CD8-positive, alpha-beta memory T cell (primary cell): ENCODE data around the gene CASQ2. TPM values are rescaled to one million over a fixed set of nuclear protein-coding genes. Genes with fewer than 3 reads are reported as not detected.

Experiments used
- CTCF ChIA-PET: fragments of 350-600 bp; sonication (Branson Sonifier 250); formaldehyde crosslinking; loops from one replicate; lab custom pipeline; 2021; ENCODE audit warnings: antibody characterized with exemption; lab: Charles Lee
- POLR2A ChIA-PET: fragments of 350-600 bp; sonication (Branson Sonifier 250); formaldehyde crosslinking; loops from one replicate; lab custom pipeline; 2021; ENCODE audit warnings: antibody characterized with exemption; lab: Charles Lee
- DNase-seq, 5 donors: peaks; one replicate each; pipeline versions ENCODE4 v3.0.0 to v3.0.0-alpha.2; 2020 to 2022; ENCODE audit warnings: mixed read lengths in 1 of 5
- H3K27ac ChIP-seq: one replicate; pipeline ENCODE4 v1.7.0; 2013; ENCODE audit warnings: low read depth, mild to moderate bottlenecking, low read length, moderate library complexity
- H3K27me3 ChIP-seq: 2 replicates; pipeline ENCODE4 v1.7.0; 2013; ENCODE audit warnings: low read length, mild to moderate bottlenecking; ENCODE audit not compliant: insufficient read depth, poor library complexity, severe bottlenecking
- H3K36me3 ChIP-seq: 2 replicates; pipeline ENCODE4 v1.7.0; 2013; ENCODE audit warnings: mild to moderate bottlenecking, low read length, moderate library complexity; ENCODE audit not compliant: insufficient read depth
- H3K4me1 ChIP-seq: 2 replicates; pipeline ENCODE4 v1.7.0; 2013; ENCODE audit warnings: mild to moderate bottlenecking, low read length, moderate library complexity; ENCODE audit not compliant: insufficient read depth
- H3K4me3 ChIP-seq: 2 replicates; pipeline ENCODE4 v1.7.0; 2013; ENCODE audit warnings: mild to moderate bottlenecking, low read length
- H3K9me3 ChIP-seq: 2 replicates; pipeline ENCODE4 v1.7.0; 2013; ENCODE audit warnings: mild to moderate bottlenecking, low read length
- H3K27ac Mint-ChIP-seq, 8 donors: one replicate each; pipeline ENCODE4 v1.8.0; 2020 to 2021; ENCODE audit warnings: mixed read lengths in 8 of 8, mild to moderate bottlenecking in 6 of 8, inconsistent platforms in 3 of 8, moderate library complexity in 3 of 8
- H3K27me3 Mint-ChIP-seq, 2 donors: one replicate each; pipeline ENCODE4 v1.8.0; 2020 to 2021; ENCODE audit warnings: mixed read lengths in 2 of 2, mild to moderate bottlenecking in 1 of 2, moderate library complexity in 1 of 2
- H3K36me3 Mint-ChIP-seq, 3 donors: one replicate each; pipeline ENCODE4 v1.8.0; 2020 to 2021; ENCODE audit warnings: mixed read lengths in 3 of 3, inconsistent platforms in 1 of 3, mild to moderate bottlenecking in 1 of 3
- H3K4me1 Mint-ChIP-seq, 3 donors: one replicate each; pipeline ENCODE4 v1.8.0; 2020 to 2021; ENCODE audit warnings: mixed read lengths in 3 of 3, inconsistent platforms in 1 of 3, mild to moderate bottlenecking in 1 of 3
- H3K4me3 Mint-ChIP-seq, 7 donors: one replicate each; pipeline ENCODE4 v1.8.0; 2020 to 2021; ENCODE audit warnings: mixed read lengths in 7 of 7, mild to moderate bottlenecking in 6 of 7, moderate library complexity in 4 of 7, inconsistent platforms in 2 of 7
- H3K9me3 Mint-ChIP-seq, 5 donors: one replicate each; pipeline ENCODE4 v1.8.0; 2020 to 2022; ENCODE audit warnings: mixed read lengths in 5 of 5, mild to moderate bottlenecking in 3 of 5, moderate library complexity in 2 of 5, inconsistent platforms in 1 of 5
- polyA plus RNA-seq: library from polyadenylated mRNA; unstranded; fragments of 300-500 nt; fragmentation: Illumina TruSeq; gene quantifications from one replicate; pipeline ENCODE4 v1.2.3, GENCODE V29; 2021
- total RNA-seq, 2 experiments: library from RNA; stranded (reverse); gene quantifications; one replicate each; pipeline ENCODE4 v1.2.3, GENCODE V29; 2021

CASQ2 gene
- total and polyA plus RNA-seq, 3 experiments from 2014 or later, result not detected

DNA sequence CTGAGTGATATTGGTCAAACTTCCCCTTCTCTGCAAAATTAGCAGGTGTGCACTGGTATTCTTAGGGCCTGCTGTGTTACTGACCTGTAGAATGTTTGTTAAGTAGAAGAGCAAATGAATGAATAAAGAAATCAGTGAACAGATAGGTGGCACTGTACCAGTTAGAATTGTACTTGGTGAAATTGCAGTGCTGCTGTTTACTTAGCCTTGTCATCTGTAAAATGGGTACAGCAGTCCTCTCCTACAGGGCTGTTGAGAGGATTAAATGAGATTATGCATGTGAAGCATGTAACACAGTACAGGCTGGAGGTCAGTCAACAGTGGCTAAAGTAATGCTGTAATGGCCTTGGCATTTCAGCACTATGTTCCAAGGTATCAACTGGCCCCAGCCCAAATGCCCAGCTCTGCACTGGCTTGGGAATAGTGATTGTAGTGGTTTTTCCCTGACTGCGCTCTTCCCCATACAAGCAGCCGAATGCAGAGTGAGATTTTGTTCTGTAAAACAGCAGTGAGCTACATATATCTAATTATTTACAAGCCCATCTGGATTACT is 116.2 kb downstream of the CASQ2 start:
- CTCF ChIA-PET, result no interaction called here
- H3K4me1 Mint-ChIP-seq, result peaks cover 0 to 8% (median 3%) of the 10 kb centered on the region in 3 donors

GRCh38 chr1:115651391-115651790 is 117.1 kb downstream of the CASQ2 start:
- Mint-ChIP-seq H3K27ac (no peak overlapping the region), H3K9me3 (no peaks in the 10 kb centered on the region), H3K4me1 (peaks cover 0 to 3% (median 2%) of the 10 kb centered on the region in 3 donors), H3K4me3 (no peak overlapping the region), H3K36me3 (peaks cover 0 to 3% (median 0%) of the 10 kb centered on the region in 3 donors), H3K27me3 (no peaks in the 10 kb centered on the region)
- Histone ChIP-seq H3K36me3 (no peaks in the 10 kb centered on the region), H3K4me1 (peaks cover 15% of the 10 kb centered on the region), H3K4me3 (no peak overlapping the region), H3K27me3 (no peaks in the 10 kb centered on the region), H3K9me3 (no peaks in the 10 kb centered on the region), H3K27ac (peak overlapping the region; percentile 33)
- ChIA-PET POLR2A (no interaction called here), CTCF (no interaction called here)
- DNase-seq, result no peak

More for the DNA sequence above, 116.2 kb downstream of the CASQ2 start:
- H3K4me1 ChIP-seq, result peaks cover 15% of the 10 kb centered on the region
- H3K9me3 ChIP-seq, result no peaks in the 10 kb centered on the region
- no peaks in the 10 kb centered on the region for H3K9me3 Mint-ChIP-seq
- H3K27ac Mint-ChIP-seq, result no peak overlapping the region
- no peak for DNase-seq
- H3K27me3 Mint-ChIP-seq, result no peaks in the 10 kb centered on the region
- POLR2A ChIA-PET, result no interaction called here
- H3K27ac ChIP-seq, result no peak overlapping the region
- H3K36me3 ChIP-seq, result no peaks in the 10 kb centered on the region
- H3K4me3 Mint-ChIP-seq, result no peak overlapping the region
- H3K27me3 ChIP-seq, result no peaks in the 10 kb centered on the region
- H3K4me3 ChIP-seq, result no peak overlapping the region
- peaks cover 0 to 3% (median 0%) of the 10 kb centered on the region in 3 donors for H3K36me3 Mint-ChIP-seq

DNA sequence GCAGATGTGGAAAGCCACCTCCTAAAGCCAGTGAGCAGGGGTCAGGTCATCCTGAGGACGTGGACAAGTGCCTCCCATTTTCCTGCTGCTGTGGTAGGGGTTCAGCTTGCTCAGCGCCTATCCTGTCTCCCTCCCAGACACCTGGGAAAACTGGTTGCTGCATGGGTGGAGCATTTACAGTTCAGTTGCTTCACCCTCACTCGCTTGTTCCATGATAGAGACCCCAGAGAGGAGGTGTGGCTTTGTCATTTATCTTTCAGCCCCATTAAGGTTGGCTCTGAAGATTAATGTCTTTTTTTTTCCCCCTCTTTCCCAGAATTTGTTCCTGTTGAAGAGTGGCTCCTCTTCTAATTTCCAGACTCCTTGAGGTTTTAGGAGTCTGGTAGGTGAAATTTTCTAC is 117.6 kb downstream of the CASQ2 start:
- Histone ChIP-seq H3K9me3 (no peaks in the 10 kb centered on the region), H3K4me1 (peaks cover 15% of the 10 kb centered on the region), H3K36me3 (no peaks in the 10 kb centered on the region), H3K27ac (peak overlapping the region; percentile 33), H3K27me3 (no peaks in the 10 kb centered on the region), H3K4me3 (no peak overlapping the region)
- no peak overlapping the region for H3K4me3 Mint-ChIP-seq
- ChIA-PET POLR2A (no interaction called here), CTCF (no interaction called here)
- peaks cover 0 to 3% (median 0%) of the 10 kb centered on the region in 3 donors for H3K36me3 Mint-ChIP-seq
- no peaks in the 10 kb centered on the region for H3K27me3 Mint-ChIP-seq
- H3K4me1 Mint-ChIP-seq, result peaks cover 0 to 3% (median 0%) of the 10 kb centered on the region in 3 donors
- DNase-seq, result no peak
- peak overlapping the region in 1 of 8 donors; percentile 77 for H3K27ac Mint-ChIP-seq
- no peaks in the 10 kb centered on the region for H3K9me3 Mint-ChIP-seq

Other genes with a start within 250 kb of the CASQ2 start
- 1 to 10 TPM; 3.0 to 3.3 TPM for gene VANGL1, start 126.7 kb downstream of the CASQ2 start, total RNA-seq
- gene VANGL1, start 126.7 kb downstream of the CASQ2 start, polyA plus RNA-seq, result 3.2 TPM
- gene NHLH2, start 72.4 kb upstream of the CASQ2 start, total RNA-seq, result not detected
- not detected for gene NHLH2, start 72.4 kb upstream of the CASQ2 start, polyA plus RNA-seq
- 1 to 10 TPM in 1 of 2 experiments, under 1 TPM in 1; 0.68 to 1.2 TPM for gene SLC22A15, start 207.8 kb upstream of the CASQ2 start, total RNA-seq
- not detected for gene SLC22A15, start 207.8 kb upstream of the CASQ2 start, polyA plus RNA-seq